GM18505 (cell line): ENCODE data around the gene NUP214.
A peak's percentile ranks its signal among the peaks of the same experiment; 100 is the strongest.

ENCODE experiments used
- ATAC-seq: cut with Tn5 transposase; IDR thresholded peaks from one replicate; pipeline ENCODE4 v1.9.1; 2021; ENCODE audit not compliant: unreplicated experiment
- POLR2A ChIP-seq: IDR thresholded peaks from 4 replicates; pipeline ENCODE4 v1.6.1; 2011; ENCODE audit warnings: borderline replicate concordance; ENCODE audit not compliant: insufficient read depth, insufficient read length; ENCODE audit errors: extremely low read depth

NUP214 gene

DNA sequence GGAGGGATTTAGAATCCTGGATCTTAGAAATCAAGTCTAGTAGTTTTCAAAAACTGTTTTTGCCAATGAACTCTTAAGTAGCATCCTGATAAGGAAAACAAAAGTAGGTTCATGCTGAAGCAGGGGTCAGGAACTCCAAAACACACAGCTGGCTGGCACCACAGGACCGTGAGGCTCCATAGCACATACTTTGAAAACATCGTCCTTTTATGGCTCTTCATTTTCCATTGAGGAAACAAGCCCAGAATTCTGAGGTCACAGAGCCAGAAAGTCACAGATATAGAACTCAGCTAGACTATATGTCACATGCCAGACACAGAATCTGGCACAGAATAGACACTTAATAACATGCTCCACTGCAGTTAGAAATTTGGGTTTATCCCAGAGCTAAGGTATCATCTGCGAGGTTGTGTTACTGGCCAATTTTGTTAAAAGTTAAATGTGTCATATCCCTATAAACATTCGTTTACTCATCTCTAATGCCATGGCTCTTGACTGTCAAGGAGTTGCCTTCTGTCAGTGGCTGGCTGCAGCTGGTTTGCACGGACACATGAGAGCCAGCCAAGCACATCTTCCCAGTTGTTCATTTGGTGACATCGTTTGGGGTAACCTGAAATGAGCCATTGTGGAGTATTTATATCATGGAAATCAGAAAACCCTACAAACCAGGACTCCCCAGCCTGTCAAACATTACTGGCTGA is 92.1 kb downstream of the NUP214 start:
- ATAC-seq: no peak

DNA sequence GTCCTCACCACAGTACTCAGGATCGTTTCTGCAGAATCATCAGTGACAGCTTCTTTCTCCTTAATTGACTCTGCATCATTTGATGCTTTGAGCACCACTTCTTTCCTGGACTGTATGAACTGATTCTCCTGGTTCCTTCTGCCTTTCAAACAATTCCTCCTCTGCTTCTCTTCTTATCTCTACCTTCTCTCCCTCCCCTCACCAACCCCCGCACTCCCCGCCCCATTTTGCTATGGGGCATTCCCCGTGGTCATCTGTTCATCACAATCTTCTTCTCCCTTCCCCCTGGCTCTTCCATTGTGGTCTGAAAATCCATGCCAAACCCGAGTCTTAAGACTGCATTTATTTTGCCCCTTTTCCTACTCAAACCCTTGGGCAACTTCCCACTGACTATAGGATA is 93.0 kb downstream of the NUP214 start:
- TF ChIP-seq POLR2A: no peak
- ATAC-seq: no peak

More for the DNA sequence above, 92.1 kb downstream of the NUP214 start:
- no peak for TF ChIP-seq POLR2A

GRCh38 chr9:131220485-131220884 is 95.1 kb downstream of the NUP214 start:
- ATAC-seq: no peak
- TF ChIP-seq POLR2A: no peak

- TF ChIP-seq POLR2A: no peak
- no peak for ATAC-seq
These were observed 97.1 kb downstream of the NUP214 start for GRCh38 chr9:131222460-131222859.

DNA sequence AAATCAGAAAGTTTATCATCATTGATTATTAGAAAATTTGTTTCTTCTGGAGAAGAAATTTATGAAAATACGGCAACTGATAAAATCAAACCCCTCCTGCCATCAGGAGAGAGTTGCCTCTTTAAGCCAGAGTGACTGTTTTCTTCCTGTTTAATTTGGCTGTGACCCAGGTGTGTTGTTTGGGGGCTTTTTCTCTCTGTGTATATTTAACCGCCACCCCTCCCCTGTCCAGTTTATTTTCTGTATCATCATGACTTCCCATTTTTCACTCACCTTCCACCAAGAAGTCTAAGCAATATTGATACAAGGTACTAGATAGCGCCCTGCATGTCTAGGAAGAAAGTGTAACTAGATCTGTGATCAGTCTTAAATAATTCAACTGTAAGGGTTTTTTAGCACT is 100.8 kb downstream of the NUP214 start:
- TF ChIP-seq POLR2A: no peak
- ATAC-seq: no peak

DNA sequence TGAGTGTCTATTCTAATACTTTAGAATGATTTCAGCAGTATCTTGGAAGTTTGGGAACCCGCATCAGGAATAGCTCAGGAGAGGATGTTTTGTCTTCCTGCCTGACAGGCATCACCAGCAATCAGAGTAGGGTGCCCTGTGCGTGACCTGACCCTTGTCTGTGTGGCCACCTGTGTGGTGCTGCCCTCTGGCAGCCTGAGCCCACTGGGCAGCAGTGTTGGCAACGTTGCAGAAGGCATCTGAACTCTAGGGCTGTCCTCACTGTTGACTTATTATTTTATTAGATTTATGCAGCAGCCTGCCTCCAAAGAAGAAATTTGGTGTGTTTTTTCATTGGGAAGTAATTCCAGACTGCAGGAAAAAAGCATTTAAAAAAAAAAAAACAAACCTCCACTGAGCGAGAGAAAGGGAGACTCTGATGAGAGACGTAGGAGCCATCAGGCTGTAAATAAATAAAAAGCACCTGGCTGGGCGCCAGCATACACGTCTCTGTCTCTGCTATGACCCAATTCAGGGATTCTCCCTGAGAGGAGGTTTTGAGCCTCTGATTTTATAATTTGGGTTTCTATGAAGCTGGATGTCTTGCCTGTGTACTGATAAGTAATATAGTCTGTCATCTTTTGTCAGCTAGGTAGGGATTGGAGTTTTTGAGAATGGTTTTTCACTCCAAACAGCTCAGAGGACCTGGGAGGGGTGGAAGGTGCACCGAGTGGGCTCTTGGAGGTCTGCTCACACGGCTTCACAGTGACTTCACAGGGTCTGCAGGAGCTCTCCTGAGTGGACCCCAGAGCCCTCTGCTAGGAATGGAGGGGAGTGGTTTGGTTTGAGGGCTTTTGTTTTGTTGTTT is 101.9 kb downstream of the NUP214 start:
- TF ChIP-seq POLR2A: no peak
- ATAC-seq: no peak

DNA sequence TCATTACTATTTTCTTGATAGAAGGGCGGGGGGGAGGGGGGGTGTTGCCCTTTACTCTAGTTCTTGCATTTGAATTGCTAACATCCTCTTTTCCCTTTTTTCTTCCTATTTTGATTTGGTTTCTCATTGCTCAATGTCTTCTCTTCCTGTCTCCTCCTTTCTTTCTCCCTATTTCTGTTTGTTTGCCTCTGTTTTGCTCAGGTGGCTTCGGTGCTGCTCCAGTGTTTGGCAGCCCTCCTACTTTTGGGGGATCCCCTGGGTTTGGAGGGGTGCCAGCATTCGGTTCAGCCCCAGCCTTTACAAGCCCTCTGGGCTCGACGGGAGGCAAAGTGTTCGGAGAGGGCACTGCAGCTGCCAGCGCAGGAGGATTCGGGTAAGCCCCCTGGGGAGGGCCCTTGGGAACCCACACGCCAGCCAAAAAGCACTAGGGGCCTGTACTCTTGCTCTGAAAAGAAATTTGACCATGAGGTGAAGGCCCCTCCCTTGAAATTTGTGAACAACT is 102.6 kb downstream of the NUP214 start:
- no peak for ATAC-seq
- no peak for TF ChIP-seq POLR2A

GRCh38 chr9:131228988-131229387 is 103.6 kb downstream of the NUP214 start:
- TF ChIP-seq POLR2A: no peak
- ATAC-seq: no peak

GRCh38 chr9:131233556-131233955 is 108.2 kb downstream of the NUP214 start:
- no peak for ATAC-seq

DNA sequence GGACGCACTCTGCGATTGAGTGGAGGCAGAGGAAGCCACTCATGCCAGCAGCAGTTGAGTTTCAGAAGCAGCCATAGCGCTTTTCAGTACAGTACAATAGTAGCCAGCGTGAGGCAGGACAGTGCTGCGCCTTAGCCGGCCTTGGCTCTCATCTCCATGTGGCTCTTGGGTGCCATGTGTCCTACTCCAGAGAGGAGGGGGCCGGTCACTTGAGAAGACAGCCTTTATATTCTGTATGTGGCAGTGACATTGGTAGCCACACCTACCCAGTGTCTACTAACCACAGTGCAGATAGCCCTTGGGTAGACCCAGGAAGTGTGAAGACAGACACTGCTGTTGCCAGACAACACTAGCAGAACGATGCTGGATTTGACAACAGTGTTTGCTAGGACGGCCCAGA is 108.6 kb downstream of the NUP214 start:
- TF ChIP-seq POLR2A: no peak
- ATAC-seq: no peak

More at GRCh38 chr9:131233556-131233955, 108.2 kb downstream of the NUP214 start:
- TF ChIP-seq POLR2A: no peak

- TF ChIP-seq POLR2A: no peak
- no peak for ATAC-seq
These were observed 109.6 kb downstream of the NUP214 start for GRCh38 chr9:131234799-131235479.

DNA sequence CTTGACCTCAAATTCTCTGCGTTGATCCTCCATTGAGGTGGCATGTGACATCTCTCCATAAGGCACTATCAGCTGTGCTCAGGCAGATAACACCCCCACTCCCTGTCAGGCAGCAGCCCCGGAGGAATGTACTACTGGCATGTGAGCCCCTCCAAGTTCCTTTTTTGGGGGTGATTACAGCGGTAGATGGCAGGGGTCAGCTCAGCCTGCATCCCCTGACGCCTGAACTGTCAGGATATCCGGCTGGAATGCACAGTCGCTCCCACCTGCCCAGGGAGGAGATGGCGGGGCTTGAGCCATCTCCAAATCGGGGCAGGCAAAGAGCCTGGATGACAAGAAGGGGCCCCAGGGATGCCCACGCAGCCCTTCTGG is 110.1 kb downstream of the NUP214 start:
- no peak for TF ChIP-seq POLR2A
- no peak for ATAC-seq

DNA sequence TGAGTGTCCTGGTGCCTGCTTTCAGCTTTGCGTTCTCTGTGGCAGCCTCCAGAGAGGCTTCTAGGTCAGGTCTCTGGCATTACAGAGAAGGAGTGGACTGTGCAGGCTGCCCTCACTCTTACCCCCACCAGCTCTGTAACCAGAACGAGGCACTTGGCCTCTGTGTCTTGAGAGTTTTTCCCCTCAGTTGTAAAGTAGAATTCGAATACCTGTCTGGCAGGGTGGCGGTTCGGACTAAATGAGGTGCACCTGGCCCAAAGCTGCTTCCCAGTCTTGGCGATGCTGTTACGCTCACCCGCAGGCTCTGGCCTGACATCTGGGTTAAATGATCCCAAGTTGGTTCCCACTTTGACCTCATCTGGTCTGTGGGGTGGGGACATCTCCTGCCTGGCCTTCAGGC is 110.8 kb downstream of the NUP214 start:
- ATAC-seq: no peak
- peak; percentile 1 for TF ChIP-seq POLR2A
